Transverse colon (tissue), 4 donors: Measurements from ENCODE around the gene CLDN11. TPM values are rescaled to one million over a fixed set of nuclear protein-coding genes. Genes with fewer than 3 reads are reported as not detected.

ENCODE experiments used
- DNase-seq: peaks from one replicate; pipeline ENCODE4 v3.0.0-alpha.2; 2019
- H3K27ac ChIP-seq, 4 donors: fragments of 200-600 bp; sonication (generic); 2 replicates each; pipeline ENCODE4 v1.5.1; 2016 to 2018; ENCODE audit warnings: inconsistent platforms in 4 of 4
- H3K27me3 ChIP-seq: fragments of 200-600 bp; sonication (generic); 2 replicates; pipeline ENCODE4 v1.5.1; 2017; ENCODE audit warnings: inconsistent platforms
- H3K36me3 ChIP-seq, 4 donors: fragments of 200-600 bp; sonication (generic); 2 replicates each; pipeline ENCODE4 v1.5.1; 2017 to 2019; ENCODE audit warnings: inconsistent platforms in 4 of 4
- H3K4me1 ChIP-seq, 4 donors: fragments of 200-600 bp; sonication (generic); 2 replicates each; pipeline ENCODE4 v1.5.1; 2017 to 2020; ENCODE audit warnings: inconsistent platforms in 4 of 4
- H3K4me3 ChIP-seq, 4 donors: fragments of 200-600 bp; sonication (generic); 1 replicate in 1 of 4; 2 replicates in 3 of 4; pipeline versions ENCODE4 v1.5.1 to v1.6.1; 2017 to 2019; ENCODE audit warnings: inconsistent platforms in 4 of 4
- H3K9me3 ChIP-seq, 2 donors: fragments of 200-600 bp; sonication (generic); 2 replicates each; pipeline ENCODE4 v1.5.1; 2017 to 2019; ENCODE audit warnings: inconsistent platforms in 2 of 2
- EP300 ChIP-seq: sonication (generic); formaldehyde crosslinking; IDR thresholded peaks from one replicate; pipeline ENCODE4 v1.6.1; 2017; ENCODE audit warnings: antibody characterized with exemption, low read depth
- POLR2A ChIP-seq: fragments of 450-650 bp; IDR thresholded peaks from one replicate; pipeline ENCODE4 v1.6.1; 2016; ENCODE audit warnings: antibody characterized with exemption, mild to moderate bottlenecking, moderate library complexity
- POLR2AphosphoS5 ChIP-seq, 3 donors: sonication (generic); formaldehyde crosslinking; IDR thresholded peaks; one replicate each; pipeline ENCODE4 v1.6.1; 2016; ENCODE audit warnings: antibody characterized with exemption in 3 of 3
- WGBS, 2 donors: methylation state at CpG; one replicate each; pipeline ENCODE4 v1.1.5; 2018; ENCODE audit warnings: low coverage in 1 of 2; 5-methylcytosine and 5-hydroxymethylcytosine counted together
- in situ Hi-C, 4 donors: fragments of 200-750 bp; cut with MboI; loops; one replicate each; pipeline versions ENCODE4 v1.15.0 to v1.15.1; 2017; ENCODE audit warnings: low sequenced_read_pairs in 3 of 4, low pct_ligation_motif_present in 1 of 4, low pct_unique_long_range_greater_than_20kb in 1 of 4
- intact Hi-C: fragments of 100-400 bp; cut with DNase I; formaldehyde crosslinking; loops from one replicate; pipeline ENCODE4 v1.15.1; 2023; ENCODE audit warnings: low total_unique reads
- total RNA-seq, 4 donors: library from RNA; depleted of rRNA; stranded (reverse); fragments of >200 nt; gene quantifications; one replicate each; pipeline ENCODE4 v1.1.0, GENCODE V29; 2016
- TF ChIP-seq, protein P1 (sequence below), 5 experiments: fragments of 200-600 bp in 3 of 5; fragments of 450-650 bp in 2 of 5; sonication (generic) in 3 of 5; IDR thresholded peaks; 1 replicate in 2 of 5; 2 replicates in 3 of 5; pipeline ENCODE4 v1.5.1; 2016 to 2017; ENCODE audit warnings: antibody characterized with exemption in 5 of 5, inconsistent platforms in 3 of 5, mild to moderate bottlenecking in 2 of 5, moderate library complexity in 1 of 5

The CLDN11 gene
- total RNA-seq, 4 donors from 2014 or later = 4.6 to 13.5 (median 7.2) TPM

DNA sequence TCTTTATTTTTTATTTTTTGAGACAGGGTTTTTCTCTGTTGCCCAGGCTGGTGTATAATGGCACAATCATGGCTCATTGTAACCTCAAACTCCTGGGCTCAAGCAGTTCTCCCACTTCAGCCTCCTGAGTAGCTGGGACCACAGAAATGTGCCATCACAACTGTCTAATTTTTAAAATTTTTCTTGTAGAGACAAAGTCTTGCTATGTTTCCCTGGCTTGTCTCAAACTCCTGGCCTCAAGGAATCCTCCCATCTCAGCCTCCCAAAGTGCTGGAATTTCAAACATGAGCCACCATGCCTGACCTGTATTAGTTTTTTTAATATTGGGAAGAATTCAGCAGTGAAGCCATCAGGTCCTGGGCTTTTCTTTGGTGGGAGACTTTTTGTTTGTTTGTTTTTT lies 13.6 kb upstream of the CLDN11 start:
- H3K27me3 ChIP-seq = no peaks in the 10 kb centered on the region
- intact Hi-C loops (no loop called here), in situ Hi-C loops (loop anchor here (10.0 to 25.0 kb wide), 4 partner anchors 90 to 407 kb away; no protein-coding TSS in a partner anchor)
- no peak for DNase-seq
- no peak overlapping the region for H3K4me3 ChIP-seq
- H3K36me3 ChIP-seq = no peaks in the 10 kb centered on the region
- no peaks in the 10 kb centered on the region for H3K4me1 ChIP-seq
- H3K9me3 ChIP-seq = no peaks in the 10 kb centered on the region
- TF ChIP-seq, protein P1, sequence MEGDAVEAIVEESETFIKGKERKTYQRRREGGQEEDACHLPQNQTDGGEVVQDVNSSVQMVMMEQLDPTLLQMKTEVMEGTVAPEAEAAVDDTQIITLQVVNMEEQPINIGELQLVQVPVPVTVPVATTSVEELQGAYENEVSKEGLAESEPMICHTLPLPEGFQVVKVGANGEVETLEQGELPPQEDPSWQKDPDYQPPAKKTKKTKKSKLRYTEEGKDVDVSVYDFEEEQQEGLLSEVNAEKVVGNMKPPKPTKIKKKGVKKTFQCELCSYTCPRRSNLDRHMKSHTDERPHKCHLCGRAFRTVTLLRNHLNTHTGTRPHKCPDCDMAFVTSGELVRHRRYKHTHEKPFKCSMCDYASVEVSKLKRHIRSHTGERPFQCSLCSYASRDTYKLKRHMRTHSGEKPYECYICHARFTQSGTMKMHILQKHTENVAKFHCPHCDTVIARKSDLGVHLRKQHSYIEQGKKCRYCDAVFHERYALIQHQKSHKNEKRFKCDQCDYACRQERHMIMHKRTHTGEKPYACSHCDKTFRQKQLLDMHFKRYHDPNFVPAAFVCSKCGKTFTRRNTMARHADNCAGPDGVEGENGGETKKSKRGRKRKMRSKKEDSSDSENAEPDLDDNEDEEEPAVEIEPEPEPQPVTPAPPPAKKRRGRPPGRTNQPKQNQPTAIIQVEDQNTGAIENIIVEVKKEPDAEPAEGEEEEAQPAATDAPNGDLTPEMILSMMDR (IDR thresholded peaks at IDR 0.05) = no peak
- TF ChIP-seq POLR2A (no peak), EP300 (no peak), POLR2AphosphoS5 (IDR thresholded peaks at IDR 0.05) (no peak)
- H3K27ac ChIP-seq = no peak overlapping the region

DNA sequence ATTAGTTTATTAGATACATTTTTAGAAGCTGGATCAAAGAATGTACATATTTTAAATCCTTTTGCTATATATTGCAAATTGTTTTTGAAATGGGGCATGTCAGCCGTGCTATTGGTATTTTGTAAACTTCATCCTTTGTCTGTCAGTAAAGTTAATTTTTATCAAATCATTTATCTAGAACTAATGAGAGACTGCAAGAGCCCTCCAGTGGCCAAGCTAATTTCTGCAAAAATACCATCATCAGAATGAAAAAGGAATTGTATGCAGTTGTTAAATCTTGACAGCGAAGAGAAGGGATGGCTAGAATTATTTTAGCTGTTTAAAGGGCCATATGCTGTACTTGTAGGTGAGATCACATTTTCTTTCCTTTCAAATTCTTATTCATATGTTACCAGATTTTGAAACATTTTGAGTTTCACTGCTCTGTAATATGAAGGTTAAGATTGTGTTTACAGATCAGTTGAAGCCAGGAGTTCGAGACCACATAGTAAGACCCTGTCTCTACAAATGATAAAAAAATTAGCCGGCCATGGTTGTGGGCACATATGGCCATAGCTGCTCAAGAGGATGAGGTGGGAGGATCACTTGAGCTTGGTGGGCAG lies 8.1 kb upstream of the CLDN11 start:
- no peak overlapping the region for H3K27ac ChIP-seq
- peaks cover 4% of the 10 kb centered on the region for H3K27me3 ChIP-seq
- TF ChIP-seq, protein P1 (IDR thresholded peaks at IDR 0.05) = peak; percentile 28 to 44 (median 38)
- TF ChIP-seq POLR2A (no peak), EP300 (no peak)
- H3K9me3 ChIP-seq = no peaks in the 10 kb centered on the region
- DNase-seq = no peak
- no peaks in the 10 kb centered on the region for H3K4me1 ChIP-seq
- 20 to 48% methylated on average over 2 to 4 of the region's 4 CpGs for WGBS, 2 donors
- intact Hi-C loops (loop anchor here (5.0 kb wide), 1 partner anchor 402 kb away; no protein-coding TSS in a partner anchor), in situ Hi-C loops (loop anchor here (10.0 to 25.0 kb wide), 5 partner anchors 98 to 404 kb away; no protein-coding TSS in a partner anchor)
- H3K36me3 ChIP-seq = no peaks in the 10 kb centered on the region
- H3K4me3 ChIP-seq = no peak overlapping the region

DNA sequence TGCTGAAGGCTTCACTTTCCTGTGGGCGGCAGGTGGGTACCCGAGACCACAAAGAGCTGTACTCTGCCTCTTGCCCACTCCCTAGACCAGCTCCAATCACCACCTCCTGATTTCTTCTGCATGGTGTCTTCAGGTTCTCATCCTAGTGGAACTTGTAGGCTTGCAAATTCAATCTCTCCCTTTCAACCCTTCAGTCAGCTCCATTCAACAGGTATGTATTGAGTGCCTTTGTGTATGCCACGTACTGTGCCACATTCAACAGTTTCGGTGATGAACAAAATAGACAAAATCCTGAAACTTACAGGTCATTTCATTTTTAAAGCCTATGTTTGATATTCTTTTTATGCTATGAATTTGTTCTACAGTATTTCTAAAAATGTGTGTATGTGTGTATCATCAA lies 5.4 kb upstream of the CLDN11 start:
- Histone ChIP-seq H3K27ac (no peak overlapping the region), H3K36me3 (no peaks in the 10 kb centered on the region), H3K27me3 (peaks cover 25% of the 10 kb centered on the region), H3K9me3 (no peaks in the 10 kb centered on the region), H3K4me1 (peaks cover 0 to 3% (median 2%) of the 10 kb centered on the region in 4 donors), H3K4me3 (no peak overlapping the region)
- 94 to 100% methylated on average over 2 to 4 of the region's 4 CpGs for WGBS, 2 donors
- no peak for DNase-seq
- TF ChIP-seq EP300 (no peak), POLR2A (no peak), POLR2AphosphoS5 (IDR thresholded peaks at IDR 0.05) (no peak)
- TF ChIP-seq, protein P1 (IDR thresholded peaks at IDR 0.05) = no peak
- intact Hi-C loops = loop anchor here (5.0 kb wide), 1 partner anchor 399 kb away; no protein-coding TSS in a partner anchor
- in situ Hi-C loops = loop anchor here (10.0 to 25.0 kb wide), 5 partner anchors 101 to 402 kb away; no protein-coding TSS in a partner anchor

DNA sequence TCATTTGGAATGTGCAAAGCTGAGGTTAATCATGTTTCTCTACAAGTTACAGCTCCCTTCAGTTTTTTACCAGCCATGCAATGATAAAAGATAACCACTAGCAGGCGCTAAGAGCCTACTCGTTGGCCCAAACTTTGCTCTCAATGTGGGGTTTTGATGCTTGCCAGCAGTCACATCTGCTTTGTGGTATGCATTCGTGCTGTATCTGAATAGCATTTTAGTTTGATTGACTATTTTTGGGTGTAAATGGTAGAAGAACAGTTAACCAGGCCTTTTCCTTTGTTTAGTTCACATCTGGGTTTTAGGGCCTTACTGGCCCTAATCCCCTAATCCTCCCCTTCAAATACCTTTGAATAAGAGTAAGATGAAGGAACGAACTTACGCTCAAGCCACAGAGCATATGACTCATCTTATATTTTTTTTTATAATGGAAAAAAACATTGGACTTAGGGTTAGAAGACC lies 4.4 kb upstream of the CLDN11 start:
- no peaks in the 10 kb centered on the region for H3K36me3 ChIP-seq
- in situ Hi-C loops (loop anchor here (10.0 to 25.0 kb wide), 5 partner anchors 102 to 401 kb away; no protein-coding TSS in a partner anchor), intact Hi-C loops (loop anchor here (5.0 kb wide), 1 partner anchor 398 kb away; no protein-coding TSS in a partner anchor)
- DNase-seq = no peak
- peaks cover 4 to 12% (median 11%) of the 10 kb centered on the region in 4 donors for H3K4me1 ChIP-seq
- H3K27me3 ChIP-seq = peaks cover 34% of the 10 kb centered on the region
- H3K9me3 ChIP-seq = no peaks in the 10 kb centered on the region
- H3K27ac ChIP-seq = no peak overlapping the region
- 33 to 39% methylated on average over 3 to 5 of the region's 5 CpGs for WGBS, 2 donors
- TF ChIP-seq POLR2AphosphoS5 (IDR thresholded peaks at IDR 0.05) = no peak
- TF ChIP-seq POLR2A = no peak
- TF ChIP-seq EP300 = no peak
- TF ChIP-seq, protein P1 (IDR thresholded peaks at IDR 0.05) = peak; percentile 86 to 96 (median 89)
- no peak overlapping the region for H3K4me3 ChIP-seq
